ENCODE measurements around the gene SLC26A6. TPM values are rescaled to one million over a fixed set of nuclear protein-coding genes. Genes with fewer than 3 reads are reported as not detected.
A peak's percentile ranks its signal among the peaks of the same experiment; 100 is the strongest.

Gene SLC26A6
- total and polyA plus RNA-seq, 4 experiments from 2014 or later, result 3.0 to 32.4 (median 17.6) TPM

GRCh38 chr3:48624767-48625166, 10.5 kb downstream of the SLC26A6 start:
- H3K9me3 Mint-ChIP-seq, result no peaks in the 10 kb centered on the region
- no peak overlapping the region for H3K27ac Mint-ChIP-seq
- H3K27ac ChIP-seq (ENCODE audit: low read depth, low read length), result no peak overlapping the region
- no peaks in the 10 kb centered on the region for H3K9me3 ChIP-seq (ENCODE audit: control insufficient read depth in 1 of 2, low read length in 2 of 2)
- no peaks in the 10 kb centered on the region for H3K27me3 ChIP-seq (ENCODE audit: insufficient read depth, low read length)
- POLR2A ChIA-PET (ENCODE audit: partially characterized antibody), result no interaction called here
- CTCF ChIA-PET (ENCODE audit: partially characterized antibody), result interaction anchor here (1.2 to 1.3 kb wide), 2 partner anchors 10 to 11 kb away, joined by 3 read pairs; no protein-coding TSS in a partner anchor
- no peaks in the 10 kb centered on the region for H3K27me3 Mint-ChIP-seq
- H3K4me3 ChIP-seq (ENCODE audit: low read length in 2 of 2), result no peak overlapping the region
- peaks cover 5% of the 10 kb centered on the region for H3K4me1 ChIP-seq (ENCODE audit: insufficient read depth, low read length)
- intact Hi-C loops (cut with micrococcal nuclease), result no loop called here
- no peak for DNase-seq
- peaks cover 5 to 16% (median 8%) of the 10 kb centered on the region in 4 donors for H3K4me1 Mint-ChIP-seq
- no peak overlapping the region for H3K4me3 Mint-ChIP-seq
- H3K36me3 ChIP-seq (ENCODE audit: insufficient read depth, low read length), result no peaks in the 10 kb centered on the region
- H3K36me3 Mint-ChIP-seq, result peaks cover 11 to 24% of the 10 kb centered on the region in 2 donors

- no peak overlapping the region for H3K4me3 Mint-ChIP-seq
- H3K36me3 Mint-ChIP-seq, result peaks cover 11 to 18% of the 10 kb centered on the region in 2 donors
- CTCF ChIA-PET (ENCODE audit: partially characterized antibody), result interaction anchor here (1.3 kb wide), 1 partner anchor 12 kb away, joined by 3 read pairs; no protein-coding TSS in a partner anchor
Measured at GRCh38 chr3:48623851-48624547, 11.3 kb downstream of the SLC26A6 start.

GRCh38 chr3:48621461-48621869, 13.8 kb downstream of the SLC26A6 start, which contains the start of gene TMEM89:
Gene TMEM89, minus strand, starts transcription at chr3:48621769. Its CDS starts 13 bp downstream, at chr3:48621756.
- Histone ChIP-seq H3K27me3 (ENCODE audit: insufficient read depth, low read length) (no peaks in the 10 kb centered on the region), H3K4me1 (ENCODE audit: insufficient read depth, low read length) (peaks cover 5% of the 10 kb centered on the region), H3K36me3 (ENCODE audit: insufficient read depth, low read length) (no peaks in the 10 kb centered on the region), H3K4me3 (ENCODE audit: low read length in 2 of 2) (no peak within 1 kb of the TSS), H3K9me3 (ENCODE audit: control insufficient read depth in 1 of 2, low read length in 2 of 2) (peaks cover 5 to 12% of the 10 kb centered on the region in 2 donors), H3K27ac (ENCODE audit: low read depth, low read length) (no peak within 1 kb of the TSS)
- Mint-ChIP-seq H3K4me1 (peaks cover 5 to 16% (median 8%) of the 10 kb centered on the region in 4 donors), H3K27me3 (no peaks in the 10 kb centered on the region), H3K4me3 (no peak within 1 kb of the TSS), H3K27ac (no peak within 1 kb of the TSS), H3K9me3 (peaks cover 0 to 18% (median 11%) of the 10 kb centered on the region in 8 donors), H3K36me3 (peaks cover 0 to 2% of the 10 kb centered on the region in 2 donors)
- POLR2A ChIA-PET (ENCODE audit: partially characterized antibody), result no interaction called here
- intact Hi-C loops (cut with micrococcal nuclease), result no loop called here
- DNase-seq, result no peak
- CTCF ChIA-PET (ENCODE audit: partially characterized antibody), result interaction anchor here (0.8 to 1.6 kb wide), 2 partner anchors 14 to 185 kb away, joined by 3 to 7 read pairs; partner anchors contain the start of gene SLC26A6

More at GRCh38 chr3:48623851-48624547, 11.3 kb downstream of the SLC26A6 start:
- H3K4me3 ChIP-seq (ENCODE audit: low read length in 2 of 2), result no peak overlapping the region
- POLR2A ChIA-PET (ENCODE audit: partially characterized antibody), result interaction anchor here (1.2 kb wide), 1 partner anchor 11 kb away, joined by 3 read pairs; no protein-coding TSS in a partner anchor
- no peaks in the 10 kb centered on the region for H3K9me3 ChIP-seq (ENCODE audit: control insufficient read depth in 1 of 2, low read length in 2 of 2)
- H3K9me3 Mint-ChIP-seq, result peaks cover 0 to 2% (median 0%) of the 10 kb centered on the region in 8 donors
- peaks cover 5% of the 10 kb centered on the region for H3K4me1 ChIP-seq (ENCODE audit: insufficient read depth, low read length)
- H3K27ac ChIP-seq (ENCODE audit: low read depth, low read length), result no peak overlapping the region
- no peaks in the 10 kb centered on the region for H3K27me3 Mint-ChIP-seq
- no peaks in the 10 kb centered on the region for H3K36me3 ChIP-seq (ENCODE audit: insufficient read depth, low read length)
- H3K27ac Mint-ChIP-seq, result peak overlapping the region in 3 of 7 donors; percentile 5 to 52 (median 24)
- DNase-seq, result no peak
- intact Hi-C loops (cut with micrococcal nuclease), result no loop called here
- no peaks in the 10 kb centered on the region for H3K27me3 ChIP-seq (ENCODE audit: insufficient read depth, low read length)
- H3K4me1 Mint-ChIP-seq, result peaks cover 5 to 16% (median 8%) of the 10 kb centered on the region in 4 donors

- Histone ChIP-seq H3K4me3 (ENCODE audit: low read length in 2 of 2) (no peak overlapping the region), H3K36me3 (ENCODE audit: insufficient read depth, low read length) (no peaks in the 10 kb centered on the region), H3K4me1 (ENCODE audit: insufficient read depth, low read length) (peaks cover 5% of the 10 kb centered on the region), H3K27ac (ENCODE audit: low read depth, low read length) (no peak overlapping the region), H3K9me3 (ENCODE audit: control insufficient read depth in 1 of 2, low read length in 2 of 2) (peaks cover 5 to 12% of the 10 kb centered on the region in 2 donors), H3K27me3 (ENCODE audit: insufficient read depth, low read length) (no peaks in the 10 kb centered on the region)
- Mint-ChIP-seq H3K27me3 (no peaks in the 10 kb centered on the region), H3K36me3 (no peaks in the 10 kb centered on the region), H3K9me3 (peaks cover 0 to 18% (median 12%) of the 10 kb centered on the region in 8 donors), H3K4me3 (no peak overlapping the region), H3K4me1 (peaks cover 5 to 12% (median 7%) of the 10 kb centered on the region in 4 donors), H3K27ac (no peak overlapping the region)
- POLR2A ChIA-PET (ENCODE audit: partially characterized antibody), result no interaction called here
- intact Hi-C loops (cut with micrococcal nuclease), result no loop called here
- no peak for DNase-seq
- CTCF ChIA-PET (ENCODE audit: partially characterized antibody), result no interaction called here
Measured at GRCh38 chr3:48619541-48620524, 15.4 kb downstream of the SLC26A6 start.

GRCh38 chr3:48617559-48617958, 17.7 kb downstream of the SLC26A6 start:
- ChIA-PET POLR2A (ENCODE audit: partially characterized antibody) (no interaction called here), CTCF (ENCODE audit: partially characterized antibody) (no interaction called here)
- no peak overlapping the region for H3K4me3 Mint-ChIP-seq
- H3K36me3 Mint-ChIP-seq, result no peaks in the 10 kb centered on the region
- Histone ChIP-seq H3K9me3 (ENCODE audit: control insufficient read depth in 1 of 2, low read length in 2 of 2) (peaks cover 5 to 12% of the 10 kb centered on the region in 2 donors), H3K4me1 (ENCODE audit: insufficient read depth, low read length) (no peaks in the 10 kb centered on the region), H3K4me3 (ENCODE audit: low read length in 2 of 2) (no peak overlapping the region), H3K27ac (ENCODE audit: low read depth, low read length) (no peak overlapping the region), H3K27me3 (ENCODE audit: insufficient read depth, low read length) (no peaks in the 10 kb centered on the region), H3K36me3 (ENCODE audit: insufficient read depth, low read length) (no peaks in the 10 kb centered on the region)
- H3K27me3 Mint-ChIP-seq, result no peaks in the 10 kb centered on the region
- H3K9me3 Mint-ChIP-seq, result peaks cover 0 to 18% (median 12%) of the 10 kb centered on the region in 8 donors
- no peak overlapping the region for H3K27ac Mint-ChIP-seq
- no peaks in the 10 kb centered on the region for H3K4me1 Mint-ChIP-seq
- intact Hi-C loops (cut with micrococcal nuclease), result no loop called here
- no peak for DNase-seq

GRCh38 chr3:48614044-48614443, 21.2 kb downstream of the SLC26A6 start:
- H3K4me1 ChIP-seq (ENCODE audit: insufficient read depth, low read length), result peaks cover under 1% of the 10 kb centered on the region
- peaks cover 5 to 12% of the 10 kb centered on the region in 2 donors for H3K9me3 ChIP-seq (ENCODE audit: control insufficient read depth in 1 of 2, low read length in 2 of 2)
- Mint-ChIP-seq H3K4me3 (no peak overlapping the region), H3K36me3 (peaks cover 0 to 3% of the 10 kb centered on the region in 2 donors), H3K9me3 (peaks cover 0 to 17% (median 12%) of the 10 kb centered on the region in 8 donors), H3K27me3 (no peaks in the 10 kb centered on the region), H3K27ac (peak overlapping the region in 1 of 7 donors; percentile 11), H3K4me1 (peaks cover 4 to 8% (median 6%) of the 10 kb centered on the region in 4 donors)
- no peak for DNase-seq
- ChIA-PET CTCF (ENCODE audit: partially characterized antibody) (interaction anchor here (0.7 kb wide), 1 partner anchor 58 kb away, joined by 3 read pairs; the partner anchor contains the start of gene PFKFB4), POLR2A (ENCODE audit: partially characterized antibody) (no interaction called here)
- H3K36me3 ChIP-seq (ENCODE audit: insufficient read depth, low read length), result no peaks in the 10 kb centered on the region
- H3K4me3 ChIP-seq (ENCODE audit: low read length in 2 of 2), result no peak overlapping the region
- intact Hi-C loops (cut with micrococcal nuclease), result no loop called here
- H3K27ac ChIP-seq (ENCODE audit: low read depth, low read length), result no peak overlapping the region
- H3K27me3 ChIP-seq (ENCODE audit: insufficient read depth, low read length), result no peaks in the 10 kb centered on the region

Measured in CD4-positive, alpha-beta memory T cell (primary cell).